Activated CD4-positive, CD25-positive, alpha-beta regulatory T cell treated with anti-CD3 and anti-CD28 coated beads, Interleukin-2, amount 50 U/mL, for 24 hours (primary cell): Measurements from ENCODE around the gene PARP15.
"Not testable (repeated sequence)": the region's sequence is repeated elsewhere in the genome, so short reads cannot be mapped to it uniquely, and the experiment has no call there.

ENCODE experiments used
- ATAC-seq, 2 donors: fragments of 150-1000 bp; cut with Tn5 transposase; one replicate each; pipeline ENCODE4 v1.10.0; 2021; ENCODE audit warnings: mild to moderate bottlenecking in 1 of 2, moderate library complexity in 1 of 2

The PARP15 gene

DNA sequence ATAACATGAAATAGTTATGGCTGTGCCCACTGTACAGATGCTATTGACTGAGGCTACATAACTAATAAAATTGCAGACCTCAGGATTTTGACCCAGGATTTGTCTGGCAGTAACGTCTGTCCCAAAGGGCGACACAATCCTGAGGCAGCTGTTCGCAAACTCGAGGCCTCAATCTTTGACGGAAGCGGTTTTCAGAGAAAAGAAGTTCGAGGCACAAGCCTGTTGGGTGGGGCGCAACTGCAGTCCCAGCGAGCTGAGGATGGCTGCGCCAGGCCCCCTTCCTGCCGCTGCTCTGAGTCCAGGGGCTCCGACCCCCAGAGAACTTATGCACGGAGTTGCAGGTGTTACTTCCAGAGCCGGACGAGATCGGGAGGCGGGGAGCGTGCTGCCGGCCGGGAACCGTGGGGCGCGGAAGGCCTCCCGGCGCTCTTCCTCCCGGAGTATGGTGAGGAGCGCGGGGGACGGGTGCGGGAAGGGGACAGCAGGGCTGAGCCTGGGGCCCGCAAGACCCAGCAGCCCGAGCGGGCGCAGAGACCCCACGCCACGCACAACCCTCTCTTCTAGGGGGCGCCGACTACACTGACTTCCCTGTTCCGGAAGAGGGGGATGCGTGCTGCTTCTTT lies at the start of gene PARP15:
Gene PARP15 (plus strand): TSS at position 242 of the 623 bp plus-strand sequence. CDS start 18 bp downstream, at position 260.
- ATAC-seq = no peak

DNA sequence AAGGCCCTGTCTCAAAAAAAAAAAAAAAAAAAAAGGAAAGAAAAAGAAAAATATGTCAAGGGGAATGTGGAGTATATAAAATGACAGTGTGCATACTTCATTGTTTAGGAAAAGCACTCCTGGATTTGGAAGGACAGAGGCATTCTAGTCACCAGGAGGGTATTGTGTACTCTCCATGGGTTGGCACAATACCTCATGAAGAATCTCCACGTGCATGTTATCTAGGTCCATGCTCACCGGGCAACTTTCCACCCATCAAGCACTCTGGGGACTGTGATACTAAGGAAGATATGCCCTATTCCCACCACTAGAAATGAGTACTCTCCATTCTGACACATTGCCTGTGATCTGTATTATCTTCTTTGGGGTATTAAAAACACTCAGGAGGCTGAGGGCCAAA lies 47.3 kb upstream of the PARP15 start:
- ATAC-seq = no peak

DNA sequence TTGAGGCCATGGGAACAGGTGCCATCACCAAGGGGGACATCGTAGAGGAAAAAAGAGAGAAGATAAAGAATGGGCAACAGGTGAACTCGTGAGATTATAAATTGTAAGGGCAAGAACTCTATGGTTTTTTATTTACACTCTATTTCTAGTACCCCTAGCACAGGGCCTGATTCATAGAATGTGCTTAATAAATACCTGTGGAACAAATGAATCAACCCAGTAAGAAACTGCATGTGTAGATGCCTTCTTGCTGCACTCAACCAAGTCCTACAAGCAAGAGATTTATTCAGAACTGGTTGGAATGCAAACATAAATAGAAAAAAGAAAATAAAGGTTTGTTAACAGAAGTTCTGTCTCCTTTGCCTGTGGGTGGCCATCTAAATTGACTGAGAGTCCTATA lies 44.0 kb upstream of the PARP15 start:
- ATAC-seq = peak; percentile 55 to 62

DNA sequence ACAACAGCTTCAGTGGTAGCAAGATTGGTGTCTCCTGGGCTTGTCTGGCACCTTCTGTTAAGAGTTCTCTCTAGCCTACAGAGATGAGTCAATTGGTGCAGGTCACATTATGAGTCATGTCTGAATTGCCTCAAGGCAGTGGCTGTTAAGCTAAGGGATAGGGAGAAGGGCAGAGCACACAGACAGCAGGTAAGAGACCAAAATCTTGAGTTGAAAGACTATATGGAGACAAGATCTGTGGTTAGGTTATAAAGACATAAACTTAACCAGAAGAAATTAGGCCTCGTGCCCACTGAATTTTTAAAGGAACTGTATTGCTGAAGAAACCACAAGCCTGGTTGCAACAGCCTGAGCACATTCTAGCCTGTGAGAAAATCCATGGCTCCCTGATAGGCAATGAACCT lies 43.5 kb upstream of the PARP15 start:
- peak; percentile 99 to 100 for ATAC-seq

DNA sequence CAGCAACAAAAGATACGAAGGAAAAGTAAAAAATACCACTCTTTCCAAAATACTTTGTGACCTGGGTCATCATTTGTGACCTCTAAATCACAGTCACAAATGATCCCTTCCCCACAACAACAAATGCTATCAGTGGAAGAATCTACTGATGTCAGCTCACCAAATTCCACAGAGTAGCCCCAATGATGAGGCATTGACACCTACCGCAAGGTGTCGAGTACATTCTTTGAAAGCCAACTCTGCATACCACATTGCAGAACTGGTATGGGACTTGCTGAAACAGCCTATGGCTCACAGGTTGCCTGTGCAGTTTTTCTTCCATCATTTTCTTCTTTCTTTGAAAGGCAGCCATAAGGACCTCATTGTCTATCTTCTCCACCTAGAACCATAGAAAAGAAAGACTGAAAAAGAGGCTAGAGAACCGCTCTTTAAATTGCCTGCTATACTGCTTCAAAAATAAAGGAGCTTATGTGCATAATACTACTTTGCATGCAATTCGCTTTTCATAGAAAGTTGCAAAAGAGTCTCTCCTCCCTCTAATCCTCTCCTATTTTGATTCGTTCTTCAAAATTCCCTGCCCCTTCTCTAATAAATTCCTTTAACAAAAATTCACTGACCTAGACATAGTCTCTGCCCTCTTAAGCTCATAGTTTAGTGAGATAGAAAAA lies 41.4 kb upstream of the PARP15 start:
- ATAC-seq = no peak

DNA sequence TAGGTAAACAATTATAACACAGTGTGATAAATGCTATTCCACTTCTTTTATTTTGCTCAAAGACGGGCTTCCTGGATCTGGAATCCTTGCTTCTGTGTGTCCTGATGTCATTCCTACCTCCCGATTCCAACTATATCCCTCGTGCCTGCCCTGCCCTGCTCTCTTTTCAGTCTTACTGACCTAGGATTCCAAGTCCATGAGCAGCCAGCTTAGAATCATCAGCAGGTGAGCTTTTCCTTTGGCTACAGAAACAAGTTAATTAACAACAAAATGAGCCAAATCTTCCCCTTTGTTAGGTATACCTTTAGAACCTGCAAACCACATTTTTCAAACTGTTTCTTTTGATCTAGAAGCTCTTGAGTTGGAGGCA lies 40.8 kb upstream of the PARP15 start:
- ATAC-seq = no peak

DNA sequence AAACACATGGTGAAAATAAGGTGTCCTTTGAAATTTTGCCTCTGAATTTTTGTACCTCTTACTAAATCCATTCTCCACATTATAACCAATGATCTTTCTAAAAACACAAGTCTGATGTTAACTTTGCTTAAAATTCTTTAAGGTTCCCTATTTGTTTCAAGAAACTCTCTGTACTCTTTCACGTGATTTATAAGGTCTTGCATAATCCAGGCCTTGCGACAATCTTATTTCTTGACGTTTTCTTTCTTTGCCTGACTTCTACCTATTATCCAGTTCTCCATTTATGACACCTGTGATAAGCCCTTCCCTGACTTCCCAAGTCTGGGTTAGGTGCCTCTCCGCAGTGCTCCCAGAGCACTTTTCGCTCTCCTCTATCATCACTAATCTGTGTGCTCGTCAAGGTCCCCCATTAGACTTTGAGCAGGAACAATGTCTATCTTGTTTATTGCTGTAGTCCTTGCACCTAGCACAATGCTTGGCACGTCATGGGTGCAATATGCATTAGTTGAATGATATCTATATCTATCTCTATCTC lies 38.4 kb upstream of the PARP15 start:
- no peak for ATAC-seq

DNA sequence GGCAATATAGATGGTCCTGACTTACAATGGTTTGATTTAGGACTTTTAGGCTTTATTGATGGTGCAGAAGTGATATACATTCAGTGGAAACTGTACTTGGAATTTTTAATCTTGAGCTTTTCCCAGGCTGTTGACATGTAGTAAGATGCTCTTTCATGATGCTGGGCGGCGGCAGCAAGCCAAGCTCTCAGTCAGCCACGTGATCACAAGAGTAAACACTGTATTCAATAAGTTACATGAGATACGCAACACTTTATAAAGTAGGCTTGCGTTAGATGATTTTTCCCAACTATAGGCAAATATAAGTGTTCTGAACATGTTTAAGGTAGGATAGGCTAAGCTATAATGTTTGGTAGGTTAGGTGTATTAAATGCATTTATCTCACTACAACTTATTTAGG lies 31.3 kb upstream of the PARP15 start:
- ATAC-seq = no peak

DNA sequence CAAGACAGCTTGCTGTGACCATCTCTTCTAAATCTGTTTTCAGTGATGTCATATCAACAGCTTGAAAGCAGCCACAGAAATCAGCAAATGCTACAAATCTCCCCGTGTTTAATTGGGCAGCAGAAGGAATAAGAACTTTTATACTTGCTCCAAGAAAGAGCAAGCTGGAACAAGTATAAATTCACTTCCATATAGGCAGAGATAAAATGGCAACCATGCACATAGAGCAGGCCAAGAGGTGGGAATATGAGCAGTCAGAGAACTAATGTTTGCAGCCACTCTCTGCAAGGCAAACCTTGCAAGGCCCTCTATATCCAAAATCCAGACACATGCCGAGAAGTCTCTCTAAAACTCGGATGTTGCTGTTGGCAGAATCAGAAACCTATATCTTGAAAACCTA lies 29.4 kb upstream of the PARP15 start:
- no peak for ATAC-seq

DNA sequence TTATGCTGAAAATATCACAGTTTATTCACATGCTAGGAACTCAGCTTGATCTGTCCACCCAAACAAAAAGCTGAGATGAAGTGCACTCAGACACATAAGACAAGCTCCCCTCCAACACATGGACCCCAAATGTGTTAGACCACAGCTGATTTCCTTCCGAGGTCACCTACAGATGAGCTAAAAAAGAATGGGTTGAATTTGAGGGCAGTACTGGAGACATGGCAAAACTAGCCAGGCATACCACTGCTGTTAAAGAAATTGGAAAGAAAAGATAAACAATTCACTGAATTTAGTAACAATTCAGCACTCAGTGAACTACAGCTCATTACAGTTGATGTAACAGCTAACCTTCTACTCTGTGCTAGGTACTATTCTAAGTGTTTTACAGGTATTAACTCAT lies 28.8 kb upstream of the PARP15 start:
- ATAC-seq = no peak

DNA sequence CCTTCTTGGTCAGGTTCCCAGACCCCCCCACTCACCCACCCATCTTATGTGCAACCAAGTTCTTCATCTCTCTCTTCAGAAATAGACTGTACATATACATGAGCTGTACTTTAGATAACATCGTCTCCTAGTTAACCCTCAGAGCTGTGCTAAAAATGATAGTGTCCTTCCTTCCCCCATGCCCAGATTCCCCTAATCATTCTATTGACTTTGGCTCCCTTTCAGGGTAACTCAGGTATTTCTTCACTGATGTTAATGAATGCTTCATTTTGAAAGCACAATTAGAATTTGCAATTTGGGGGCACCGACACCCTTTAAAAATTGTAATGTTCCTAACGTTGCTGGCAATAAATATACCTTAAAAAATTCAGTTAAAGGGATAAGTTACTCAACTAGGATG lies 24.3 kb upstream of the PARP15 start:
- ATAC-seq = no peak

DNA sequence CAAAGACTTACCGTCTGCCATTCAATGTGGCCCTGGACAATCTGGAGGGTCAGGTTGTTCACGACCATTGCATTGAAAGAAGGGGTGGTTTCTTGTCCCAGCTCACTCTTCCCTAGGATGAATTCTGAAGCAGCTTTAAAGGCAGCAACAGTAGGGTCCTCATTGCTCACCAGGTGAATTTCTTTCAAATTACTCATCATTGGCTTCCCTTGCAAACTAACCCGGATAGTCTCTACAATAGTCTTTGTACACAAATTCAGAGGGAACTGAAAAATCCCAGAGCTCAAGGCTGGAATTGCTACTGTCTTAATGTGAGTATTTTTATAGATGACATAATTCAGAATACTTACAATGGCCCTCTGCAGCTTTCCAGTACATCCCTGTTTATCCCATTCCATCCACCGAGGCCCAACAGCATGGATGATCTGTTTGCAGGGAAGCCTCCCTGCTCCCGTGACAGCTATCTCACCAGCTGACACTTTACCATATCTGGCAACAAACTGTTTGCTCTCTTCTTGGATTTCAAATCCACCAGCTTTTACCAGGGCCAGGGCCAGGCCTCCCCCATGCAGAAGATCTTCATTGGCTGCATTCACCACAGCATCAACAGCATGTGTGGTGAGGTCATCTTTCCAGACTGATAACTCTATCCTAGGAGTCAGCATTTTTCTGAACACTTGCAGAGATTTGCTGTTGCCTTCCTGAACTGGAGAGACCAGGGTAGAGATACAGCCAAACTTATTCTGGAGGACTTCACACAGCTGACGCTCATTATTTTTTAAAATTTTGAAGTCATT lies 22.0 kb upstream of the PARP15 start:
- no peak for ATAC-seq

DNA sequence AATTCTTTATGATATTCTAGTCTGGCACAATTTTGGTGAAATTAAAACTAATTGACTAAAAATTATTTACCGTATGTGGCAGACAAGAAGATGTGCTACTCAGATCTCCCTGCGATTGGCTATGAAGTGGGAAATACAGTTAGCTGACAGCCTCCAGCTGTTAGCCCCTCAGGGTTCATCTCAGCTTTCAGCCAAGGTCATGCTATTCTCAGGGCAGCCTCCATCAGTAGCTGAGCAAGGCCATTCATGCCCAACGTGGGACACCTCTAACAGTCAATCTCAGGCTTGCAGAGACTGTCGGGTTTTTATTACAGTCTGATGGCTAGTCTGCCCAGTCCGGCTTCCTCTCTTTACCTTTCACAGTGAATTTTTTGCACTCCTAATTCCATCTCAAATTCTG lies 20.1 kb upstream of the PARP15 start:
- ATAC-seq = no peak

DNA sequence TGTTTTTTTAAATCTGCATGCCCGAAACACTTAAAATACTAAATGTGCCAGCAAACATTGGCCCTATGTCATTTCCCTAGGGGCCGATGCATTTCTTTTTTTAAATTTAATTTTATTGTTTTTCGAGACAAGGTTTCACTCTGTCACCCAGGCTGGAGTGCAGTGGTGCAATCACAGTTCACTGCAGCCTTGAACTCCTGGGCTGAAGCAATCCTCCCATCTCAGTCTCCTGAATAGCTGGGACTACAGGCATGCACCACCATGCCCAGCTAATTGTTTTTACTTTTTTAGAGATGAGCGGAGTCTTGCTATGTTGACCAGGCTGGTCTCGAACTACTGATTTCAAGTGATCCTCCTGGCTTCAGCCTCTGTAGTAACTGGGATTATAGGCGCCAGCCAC lies 18.8 kb upstream of the PARP15 start:
- no peak for ATAC-seq

DNA sequence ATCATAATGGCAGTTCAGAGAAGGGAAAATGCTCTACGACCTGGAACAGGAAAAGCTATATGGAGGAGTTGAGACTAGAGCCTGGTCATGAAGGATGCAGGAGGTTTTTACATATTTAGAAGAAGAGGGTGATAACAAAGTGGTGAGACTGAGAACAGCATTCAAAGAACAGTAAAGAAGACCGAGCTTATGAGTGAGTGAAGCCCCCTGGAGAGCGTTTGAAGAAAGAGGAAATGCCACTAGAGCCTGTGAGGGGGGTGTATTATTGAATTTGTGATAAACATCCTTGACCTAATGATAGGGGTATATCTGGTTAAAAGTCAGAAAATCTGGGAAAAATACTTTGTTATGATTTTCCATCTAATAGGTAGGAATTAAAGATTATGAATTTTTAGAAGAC lies 17.5 kb upstream of the PARP15 start:
- no peak for ATAC-seq

DNA sequence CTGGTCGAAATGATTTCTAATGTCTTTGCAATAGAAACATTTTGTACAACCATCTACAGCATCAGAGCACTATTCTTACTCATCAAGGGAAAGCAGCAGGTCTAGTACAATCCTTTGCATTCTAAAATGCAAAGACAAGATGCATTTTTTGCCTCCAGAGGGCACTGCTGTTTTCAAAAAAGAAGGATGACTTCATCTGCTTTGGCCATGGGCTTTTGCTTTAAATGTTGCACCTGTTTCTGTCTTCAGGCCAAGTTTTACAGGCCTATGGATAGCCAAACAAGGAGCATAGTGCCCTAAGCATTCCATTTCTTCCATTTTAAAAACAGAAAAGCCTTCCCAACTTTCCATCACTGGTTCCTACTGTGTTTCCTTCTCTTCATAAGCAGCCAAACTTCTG lies 16.8 kb upstream of the PARP15 start:
- peak; percentile 39 to 42 for ATAC-seq

DNA sequence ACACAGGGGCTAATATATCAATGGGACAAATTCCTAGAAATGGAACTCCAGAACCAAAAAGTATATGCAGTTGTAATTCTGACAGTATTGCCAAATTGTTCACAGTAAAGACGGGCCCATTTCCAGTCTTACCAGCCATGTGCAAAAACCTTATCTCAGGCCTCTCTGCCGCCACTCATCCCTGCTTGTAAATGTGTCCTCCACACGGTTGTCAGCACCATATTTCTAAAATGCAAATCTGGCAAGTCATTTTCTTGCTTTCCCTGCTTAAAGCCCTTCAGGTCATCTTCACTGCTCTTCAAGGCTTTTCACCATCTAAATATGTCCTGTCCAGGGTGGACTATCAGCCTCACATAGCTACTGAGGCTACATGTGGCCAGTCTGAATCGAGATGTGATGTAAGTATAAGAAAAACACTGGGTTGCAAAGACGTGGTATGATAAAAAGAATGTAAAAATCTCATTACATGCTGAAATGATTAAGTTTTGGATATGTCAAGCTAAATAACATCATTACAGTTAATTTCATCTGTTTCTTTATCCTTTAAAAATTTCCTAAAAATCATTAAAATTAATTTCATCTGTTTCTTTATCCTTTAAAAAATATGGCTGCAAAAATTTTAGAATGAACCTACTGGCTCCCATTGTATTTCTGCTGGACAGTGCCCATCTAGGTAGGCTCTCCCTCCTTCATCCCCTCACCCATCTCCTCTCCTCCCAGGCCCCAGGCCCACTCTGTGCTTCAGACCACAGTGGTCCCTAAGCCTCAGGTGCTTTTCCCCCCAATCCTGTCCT lies 14.3 kb upstream of the PARP15 start:
- ATAC-seq = no peak

DNA sequence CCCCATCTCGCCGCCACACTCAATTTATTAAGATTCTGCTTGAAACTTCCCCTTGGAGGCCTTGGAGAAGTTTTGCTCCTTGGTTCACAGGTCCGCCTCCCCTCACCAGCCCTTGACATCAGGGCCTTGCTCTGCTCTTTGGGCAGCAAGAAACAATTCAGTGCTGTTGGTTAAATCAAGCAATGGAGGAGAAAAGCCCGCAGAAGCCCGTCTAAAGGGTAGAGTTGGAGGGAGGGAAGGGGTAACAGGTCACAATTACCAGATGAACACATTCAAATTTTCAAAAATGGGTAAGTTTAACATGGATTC lies 13.8 kb upstream of the PARP15 start:
- ATAC-seq = peak in 1 of 2 donors; percentile 0

DNA sequence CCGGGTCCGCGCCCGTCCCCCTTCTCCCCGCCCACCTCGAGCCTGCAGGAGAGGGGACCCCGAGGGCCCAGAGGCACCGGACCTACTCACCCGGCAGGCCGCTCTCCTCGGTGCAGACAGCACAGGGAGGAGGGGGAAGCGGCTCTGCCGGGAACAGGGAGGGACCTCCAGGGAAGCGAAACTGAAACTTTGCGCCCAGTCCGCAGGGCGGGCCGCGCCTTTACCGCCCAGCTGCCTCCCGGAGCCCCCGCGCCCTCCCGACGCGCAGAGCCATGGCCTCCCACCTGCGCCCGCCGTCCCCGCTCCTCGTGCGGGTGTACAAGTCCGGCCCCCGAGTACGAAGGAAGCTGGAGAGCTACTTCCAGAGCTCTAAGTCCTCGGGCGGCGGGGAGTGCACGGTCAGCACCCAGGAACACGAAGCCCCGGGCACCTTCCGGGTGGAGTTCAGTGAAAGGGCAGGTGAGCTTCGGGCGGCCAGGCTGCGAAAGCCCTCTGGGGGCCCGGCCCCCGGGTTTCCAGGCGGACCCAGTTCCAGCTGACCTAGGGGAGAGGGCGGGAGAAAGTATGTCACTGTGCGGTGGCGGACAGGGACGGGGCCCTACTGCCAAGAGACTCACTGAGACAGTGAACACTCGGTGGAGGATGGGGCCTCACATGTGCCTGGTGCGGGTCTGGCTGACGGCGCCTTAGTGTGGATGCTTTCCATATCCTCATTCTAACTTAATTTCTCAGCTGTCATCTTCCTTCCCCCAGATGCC lies 13.1 kb upstream of the PARP15 start, which contains the start of the genes DTX3L and PARP9:
Gene DTX3L (plus strand): TSS at position 184 of the 758 bp plus-strand sequence. CDS start 89 bp downstream, at position 273.
Gene PARP9 (minus strand): TSS at position 146 of the 758 bp plus-strand sequence. CDS start 4,680 bp downstream, outside the sequence.
- peak; percentile 86 for ATAC-seq

DNA sequence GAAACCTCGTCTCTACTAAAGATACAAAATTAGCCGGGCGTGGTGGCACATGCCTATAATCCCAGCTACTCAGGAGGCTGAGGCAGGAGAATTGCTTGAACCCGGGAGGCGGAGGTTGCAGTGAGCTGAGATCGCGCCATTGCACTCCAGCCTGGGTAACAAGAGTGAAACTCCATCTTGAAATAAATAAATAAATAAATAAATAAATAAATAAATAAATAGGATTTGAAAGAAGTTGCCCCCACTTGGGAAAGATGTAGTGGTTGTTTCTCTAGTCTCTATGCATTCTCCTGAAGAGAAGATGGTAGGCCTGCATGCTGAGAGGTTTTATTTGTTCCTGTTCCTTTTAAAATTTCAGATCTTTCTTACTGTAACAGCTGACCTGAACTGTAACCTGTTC lies 9.3 kb upstream of the PARP15 start:
- ATAC-seq = not testable (repeated sequence)

DNA sequence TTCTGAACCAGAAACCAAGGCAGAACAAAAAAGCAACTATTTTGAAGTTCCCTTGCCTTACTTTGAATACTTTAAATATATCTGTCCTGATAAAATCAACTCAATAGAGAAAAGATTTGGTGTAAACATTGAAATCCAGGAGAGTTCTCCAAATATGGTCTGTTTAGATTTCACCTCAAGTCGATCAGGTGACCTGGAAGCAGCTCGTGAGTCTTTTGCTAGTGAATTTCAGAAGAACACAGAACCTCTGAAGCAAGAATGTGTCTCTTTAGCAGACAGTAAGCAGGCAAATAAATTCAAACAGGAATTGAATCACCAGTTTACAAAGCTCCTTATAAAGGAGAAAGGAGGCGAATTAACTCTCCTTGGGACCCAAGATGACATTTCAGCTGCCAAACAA lies 8.7 kb upstream of the PARP15 start:
- no peak for ATAC-seq

DNA sequence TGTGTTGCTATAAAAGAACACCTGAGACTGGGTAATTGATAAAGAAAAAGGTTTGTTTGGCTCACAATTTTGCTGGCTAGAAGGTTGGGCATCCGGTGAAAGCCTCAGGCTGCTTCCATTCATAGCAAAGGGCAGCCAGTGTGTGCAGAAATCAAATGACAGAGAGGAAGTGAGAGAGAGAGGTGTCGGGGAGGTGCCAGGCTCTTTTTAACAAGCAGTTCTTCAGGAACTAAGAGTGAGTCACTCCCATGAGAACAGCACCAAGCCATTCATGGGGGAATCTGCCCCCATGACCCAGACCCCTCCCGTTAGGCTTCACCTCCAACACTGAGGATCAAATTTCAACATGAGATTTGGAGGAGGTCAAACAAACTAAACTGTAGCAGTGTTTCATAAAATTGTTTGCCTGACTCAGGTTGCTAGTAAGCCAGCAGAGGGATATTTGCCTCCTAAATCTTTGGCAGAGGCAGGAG lies 4.5 kb upstream of the PARP15 start:
- ATAC-seq = peak in 1 of 2 donors; percentile 8
